Keratinocyte (primary cell): ENCODE data around the gene THOP1. TPM values are rescaled to one million over a fixed set of nuclear protein-coding genes. Genes with fewer than 3 reads are reported as not detected.

Source experiments
- DNase-seq: peaks from one replicate; pipeline ENCODE4 v3.0.0-alpha.2; 2011; ENCODE audit warnings: low read depth, missing footprints, low spot score
- FAIRE-seq: peaks from 2 replicates; lab custom pipeline; 2011; peaks lifted over from hg19 to GRCh38; lab: Jason Lieb, UNC
- H2AFZ ChIP-seq: 2 replicates; pipeline ENCODE4 v1.6.0; 2012; ENCODE audit warnings: low read length, control low read depth, inconsistent platforms; ENCODE audit not compliant: control insufficient read depth
- H3K27ac ChIP-seq: 2 replicates; pipeline ENCODE4 v1.5.1; 2011; ENCODE audit warnings: low read length; ENCODE audit not compliant: control insufficient read depth, insufficient read depth
- H3K27me3 ChIP-seq: 3 replicates; pipeline ENCODE4 v1.6.0; 2011; ENCODE audit warnings: low read length; ENCODE audit not compliant: control insufficient read depth, insufficient read depth; ENCODE audit errors: extremely low read depth
- H3K36me3 ChIP-seq, 2 experiments: 2 replicates in 1 of 2; 3 replicates in 1 of 2; pipeline ENCODE4 v1.5.1; 2011; ENCODE audit warnings: low read length in 2 of 2, mild to moderate bottlenecking in 1 of 2; ENCODE audit not compliant: control insufficient read depth in 2 of 2, insufficient read depth in 2 of 2; ENCODE audit errors: extremely low read depth in 1 of 2
- H3K4me1 ChIP-seq: 3 replicates; pipeline ENCODE4 v1.5.1; 2011; ENCODE audit warnings: low read length; ENCODE audit not compliant: control insufficient read depth, insufficient read depth; ENCODE audit errors: extremely low read depth
- H3K4me2 ChIP-seq: 3 replicates; pipeline ENCODE4 v1.6.0; 2011; ENCODE audit warnings: low read depth, low read length; ENCODE audit not compliant: control insufficient read depth, insufficient read depth; ENCODE audit errors: extremely low read depth
- H3K4me3 ChIP-seq, 3 experiments: fragments of 200-600 bp in 1 of 3; sonication (generic) in 1 of 3; 2 replicates in 2 of 3; 3 replicates in 1 of 3; pipeline ENCODE4 v1.5.1; 2011 to 2016; ENCODE audit warnings: low read length in 3 of 3, mild to moderate bottlenecking in 3 of 3, control low read depth in 2 of 3, inconsistent platforms in 1 of 3, low read depth in 1 of 3, mixed read lengths in 1 of 3, mixed run types in 1 of 3, moderate library complexity in 1 of 3; ENCODE audit not compliant: control insufficient read depth in 2 of 3, insufficient read depth in 2 of 3; ENCODE audit errors: extremely low read depth in 1 of 3
- H3K79me2 ChIP-seq: 2 replicates; pipeline ENCODE4 v1.6.0; 2012; ENCODE audit warnings: low read length; ENCODE audit not compliant: control insufficient read depth, insufficient read depth
- H3K9ac ChIP-seq: 3 replicates; pipeline ENCODE4 v1.6.0; 2011; ENCODE audit warnings: low read length; ENCODE audit not compliant: control insufficient read depth, insufficient read depth; ENCODE audit errors: extremely low read depth
- H3K9me1 ChIP-seq: 3 replicates; pipeline ENCODE4 v1.6.0; 2011; ENCODE audit warnings: low read length; ENCODE audit not compliant: control insufficient read depth, insufficient read depth; ENCODE audit errors: extremely low read depth
- H3K9me3 ChIP-seq: 2 replicates; pipeline ENCODE4 v1.5.1; 2012; ENCODE audit warnings: low read depth, low read length; ENCODE audit not compliant: control insufficient read depth
- H4K20me1 ChIP-seq: 3 replicates; pipeline ENCODE4 v1.6.0; 2011; ENCODE audit warnings: low read length; ENCODE audit not compliant: control insufficient read depth, insufficient read depth; ENCODE audit errors: extremely low read depth
- EZH2 ChIP-seq: IDR thresholded peaks from one replicate; pipeline ENCODE4 v1.6.1; 2012; ENCODE audit warnings: inconsistent platforms, mild to moderate bottlenecking, low read length, moderate library complexity
- dilution Hi-C: fragments of 300-500 bp; cut with MboI; formaldehyde crosslinking; loops from one replicate; pipeline ENCODE4 v1.7.0; 2020; ENCODE audit warnings: low sequenced_read_pairs; ENCODE audit not compliant: extremely low pct_ligation_motif_present
- polyA plus RNA-seq, 5 experiments: library from polyadenylated mRNA; depleted of rRNA in 3 of 5; stranded (reverse) in 3 of 5; stranded (forward) in 1 of 5; unstranded in 1 of 5; fragments of >200 nt; gene quantifications; 1 replicate in 1 of 5; 2 replicates in 3 of 5; 3 replicates in 1 of 5; pipeline versions ENCODE4 v1.2.1 to v1.2.3, GENCODE V29; 2011 to 2012; ENCODE audit warnings: missing spikeins in 2 of 5, low read depth in 1 of 5, low replicate concordance in 1 of 5
- TF ChIP-seq, protein P1 (sequence below), 3 experiments: IDR thresholded peaks in 1 of 3; conservative IDR thresholded peaks in 1 of 3; optimal IDR thresholded peaks in 1 of 3; 2 replicates in 2 of 3; 3 replicates in 1 of 3; pipeline versions ENCODE3 to v1.5.1; 2011; ENCODE audit warnings: low read length in 3 of 3, mild to moderate bottlenecking in 3 of 3, moderate library complexity in 2 of 3, control low read depth in 1 of 3, inconsistent platforms in 1 of 3; ENCODE audit not compliant: insufficient read depth in 2 of 3; ENCODE audit errors: extremely low read depth in 1 of 3

The THOP1 gene
- polyA plus RNA-seq, 1 donor (not counting 4 experiments of a cell fraction or from before 2014, with no cell fraction given), result 69.9 TPM

GRCh38 chr19:2809387-2810140, 24.3 kb downstream of the THOP1 start:
- Histone ChIP-seq H3K9me1 (no peaks in the 10 kb centered on the region), H2AFZ (no peak overlapping the region), H3K27me3 (no peaks in the 10 kb centered on the region), H3K36me3 (peaks cover 22 to 37% of the 10 kb centered on the region in 2 experiments), H3K4me2 (no peak overlapping the region), H3K4me3 (no peak overlapping the region), H3K4me1 (no peaks in the 10 kb centered on the region), H3K79me2 (no peaks in the 10 kb centered on the region), H4K20me1 (no peaks in the 10 kb centered on the region), H3K9ac (no peak overlapping the region), H3K9me3 (no peaks in the 10 kb centered on the region), H3K27ac (no peak overlapping the region)
- dilution Hi-C loops, result no loop called here
- no peak for FAIRE-seq
- no peak for TF ChIP-seq EZH2
- TF ChIP-seq, protein P1, sequence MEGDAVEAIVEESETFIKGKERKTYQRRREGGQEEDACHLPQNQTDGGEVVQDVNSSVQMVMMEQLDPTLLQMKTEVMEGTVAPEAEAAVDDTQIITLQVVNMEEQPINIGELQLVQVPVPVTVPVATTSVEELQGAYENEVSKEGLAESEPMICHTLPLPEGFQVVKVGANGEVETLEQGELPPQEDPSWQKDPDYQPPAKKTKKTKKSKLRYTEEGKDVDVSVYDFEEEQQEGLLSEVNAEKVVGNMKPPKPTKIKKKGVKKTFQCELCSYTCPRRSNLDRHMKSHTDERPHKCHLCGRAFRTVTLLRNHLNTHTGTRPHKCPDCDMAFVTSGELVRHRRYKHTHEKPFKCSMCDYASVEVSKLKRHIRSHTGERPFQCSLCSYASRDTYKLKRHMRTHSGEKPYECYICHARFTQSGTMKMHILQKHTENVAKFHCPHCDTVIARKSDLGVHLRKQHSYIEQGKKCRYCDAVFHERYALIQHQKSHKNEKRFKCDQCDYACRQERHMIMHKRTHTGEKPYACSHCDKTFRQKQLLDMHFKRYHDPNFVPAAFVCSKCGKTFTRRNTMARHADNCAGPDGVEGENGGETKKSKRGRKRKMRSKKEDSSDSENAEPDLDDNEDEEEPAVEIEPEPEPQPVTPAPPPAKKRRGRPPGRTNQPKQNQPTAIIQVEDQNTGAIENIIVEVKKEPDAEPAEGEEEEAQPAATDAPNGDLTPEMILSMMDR (optimal IDR thresholded peaks at IDR 0.05 in 1 of 3, IDR thresholded peaks at IDR 0.05 in 1 of 3, conservative IDR thresholded peaks at IDR 0.05 in 1 of 3; ENCODE audit: extremely low read depth in 1 of 3, insufficient read depth in 2 of 3, low read length in 3 of 3), result no peak
- DNase-seq, result no peak

- TF ChIP-seq, protein P1 (optimal IDR thresholded peaks at IDR 0.05 in 1 of 3, IDR thresholded peaks at IDR 0.05 in 1 of 3, conservative IDR thresholded peaks at IDR 0.05 in 1 of 3; ENCODE audit: extremely low read depth in 1 of 3, insufficient read depth in 2 of 3, low read length in 3 of 3), result no peak
- TF ChIP-seq EZH2, result no peak
- Histone ChIP-seq H3K4me3 (no peak overlapping the region), H3K27ac (no peak overlapping the region), H2AFZ (no peak overlapping the region), H3K9me1 (no peaks in the 10 kb centered on the region), H3K9ac (no peak overlapping the region), H3K36me3 (peaks cover 20 to 37% of the 10 kb centered on the region in 2 experiments), H3K27me3 (no peaks in the 10 kb centered on the region), H3K79me2 (no peaks in the 10 kb centered on the region), H4K20me1 (no peaks in the 10 kb centered on the region), H3K9me3 (no peaks in the 10 kb centered on the region), H3K4me2 (no peak overlapping the region), H3K4me1 (no peaks in the 10 kb centered on the region)
- DNase-seq, result no peak
- dilution Hi-C loops, result no loop called here
- no peak for FAIRE-seq
Measured at GRCh38 chr19:2810141-2811091, 25.1 kb downstream of the THOP1 start.
